Neuronal stem cell (in vitro differentiated cells): ENCODE measurements around the gene ANGEL1.

Experiments used
- DNase-seq: peaks from one replicate; pipeline ENCODE4 v3.0.0-alpha.2; 2013; ENCODE audit warnings: low spot score
- H2AFZ ChIP-seq: one replicate; pipeline ENCODE4 v1.6.1; 2013; ENCODE audit warnings: mild to moderate bottlenecking, low read length, inconsistent platforms
- H2AK5ac ChIP-seq: 2 replicates; pipeline ENCODE4 v1.6.1; 2013; ENCODE audit warnings: low read depth, mild to moderate bottlenecking, inconsistent platforms, low read length, moderate library complexity, mixed read lengths
- H2BK120ac ChIP-seq: 2 replicates; pipeline ENCODE4 v1.6.1; 2013; ENCODE audit warnings: low read depth, mild to moderate bottlenecking, inconsistent platforms, low read length, moderate library complexity, mixed read lengths
- H2BK12ac ChIP-seq: one replicate; pipeline ENCODE4 v1.6.1; 2013; ENCODE audit warnings: low read length, inconsistent platforms
- H2BK15ac ChIP-seq: 2 replicates; pipeline ENCODE4 v1.6.1; 2013; ENCODE audit warnings: mild to moderate bottlenecking, low read length, inconsistent platforms, mixed read lengths
- H2BK5ac ChIP-seq: one replicate; pipeline ENCODE4 v1.6.1; 2013; ENCODE audit warnings: inconsistent platforms, mild to moderate bottlenecking, low read length, moderate library complexity
- H3K14ac ChIP-seq: one replicate; pipeline ENCODE4 v1.6.1; 2013; ENCODE audit warnings: low read length, inconsistent platforms
- H3K18ac ChIP-seq: 2 replicates; pipeline ENCODE4 v1.6.1; 2013; ENCODE audit warnings: low read length, inconsistent platforms
- H3K23ac ChIP-seq: 2 replicates; pipeline ENCODE4 v1.6.1; 2013; ENCODE audit warnings: low read depth, mild to moderate bottlenecking, mixed read lengths, low read length, inconsistent platforms; ENCODE audit not compliant: poor library complexity
- H3K27ac ChIP-seq: replicated peaks from 3 replicates; pipeline ENCODE4 v1.5.1; 2013; ENCODE audit warnings: low read length, inconsistent platforms
- H3K27me3 ChIP-seq, 3 experiments: 2 replicates each; pipeline ENCODE4 v1.6.1; 2013; ENCODE audit warnings: low read length in 3 of 3, mild to moderate bottlenecking in 2 of 3, inconsistent platforms in 1 of 3, low read depth in 1 of 3, mixed read lengths in 1 of 3, moderate library complexity in 1 of 3; ENCODE audit not compliant: control insufficient read depth in 3 of 3, insufficient read depth in 3 of 3
- H3K36me3 ChIP-seq, 2 donors: replicated peaks in 1 of 2; 2 replicates each; pipeline ENCODE4 v1.6.1; 2013; ENCODE audit warnings: low read length in 2 of 2; ENCODE audit not compliant: control insufficient read depth in 2 of 2, insufficient read depth in 2 of 2
- H3K4ac ChIP-seq: 2 replicates; pipeline ENCODE4 v1.6.1; 2013; ENCODE audit warnings: inconsistent platforms, mild to moderate bottlenecking, low read length, moderate library complexity
- H3K4me1 ChIP-seq, 2 donors: 1 replicate in 1 of 2; 2 replicates in 1 of 2; pipeline ENCODE4 v1.6.1; 2013; ENCODE audit warnings: low read length in 2 of 2, low read depth in 1 of 2; ENCODE audit not compliant: control insufficient read depth in 2 of 2, insufficient read depth in 1 of 2
- H3K4me2 ChIP-seq: one replicate; pipeline ENCODE4 v1.6.1; 2013; ENCODE audit warnings: mild to moderate bottlenecking, low read length, inconsistent platforms; ENCODE audit not compliant: insufficient read depth, poor library complexity, severe bottlenecking
- H3K4me3 ChIP-seq, 2 donors: 2 replicates each; pipeline ENCODE4 v1.5.1; 2013; ENCODE audit warnings: low read length in 2 of 2, mild to moderate bottlenecking in 2 of 2, inconsistent platforms in 1 of 2, moderate library complexity in 1 of 2
- H3K79me1 ChIP-seq: one replicate; pipeline ENCODE4 v1.6.1; 2013; ENCODE audit warnings: low read depth, mild to moderate bottlenecking, inconsistent platforms, low read length, moderate library complexity
- H3K9ac ChIP-seq: one replicate; pipeline ENCODE4 v1.6.1; 2013; ENCODE audit warnings: mild to moderate bottlenecking, low read depth, low read length, inconsistent platforms; ENCODE audit not compliant: poor library complexity
- H3K9me3 ChIP-seq, 2 donors: replicated peaks in 1 of 2; 2 replicates each; pipeline versions ENCODE3 to v1.6.1; 2013; ENCODE audit warnings: low read length in 2 of 2, mild to moderate bottlenecking in 2 of 2, inconsistent platforms in 1 of 2, low read depth in 1 of 2, mixed read lengths in 1 of 2, moderate library complexity in 1 of 2; ENCODE audit not compliant: control insufficient read depth in 2 of 2, insufficient read depth in 1 of 2
- H4K8ac ChIP-seq: one replicate; pipeline ENCODE4 v1.6.1; 2013; ENCODE audit warnings: low read depth, mild to moderate bottlenecking, inconsistent platforms, low read length, moderate library complexity
- H4K91ac ChIP-seq: one replicate; pipeline ENCODE4 v1.6.1; 2013; ENCODE audit warnings: low read length, low read depth, mild to moderate bottlenecking, inconsistent platforms; ENCODE audit not compliant: poor library complexity
- WGBS, 2 donors: extraction: QIAGEN DNeasy Blood & Tissue Kit; methylation state at CpG; one replicate each; pipeline ENCODE4 v1.1.7; 2013; ENCODE audit warnings: missing lambda C conversion rate in 2 of 2, mixed read lengths in 1 of 2; ENCODE audit not compliant: insufficient read length in 2 of 2, insufficient replicate concordance in 1 of 2; ENCODE audit errors: extremely low coverage in 2 of 2; 5-methylcytosine and 5-hydroxymethylcytosine counted together

The ANGEL1 gene

DNA sequence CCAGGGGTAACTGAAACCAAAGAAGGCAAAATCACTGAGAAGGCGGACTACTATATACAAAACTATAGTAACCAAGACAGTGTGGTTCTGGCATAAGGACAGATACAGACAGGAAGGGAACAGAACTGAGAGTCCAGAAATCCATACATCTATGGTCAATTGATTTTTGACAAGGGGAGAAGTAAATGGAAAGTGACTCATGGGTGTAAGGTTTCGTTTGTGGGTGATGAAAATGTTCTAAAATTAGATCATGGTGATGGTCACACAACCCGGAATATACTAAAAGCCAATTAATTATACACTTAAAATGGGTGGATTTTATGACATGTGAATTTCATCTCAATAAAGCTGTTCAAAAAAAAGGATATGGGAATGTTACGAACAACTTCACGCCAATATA is 18.7 kb downstream of the ANGEL1 start:
- Histone ChIP-seq H3K79me1 (no peaks in the 10 kb centered on the region), H2BK12ac (no peak overlapping the region), H3K27me3 (no peaks in the 10 kb centered on the region), H2AFZ (no peak overlapping the region), H4K8ac (no peak overlapping the region), H3K4me1 (no peaks in the 10 kb centered on the region), H3K9ac (no peak overlapping the region), H3K27ac (no peak overlapping the region), H3K18ac (no peak overlapping the region), H3K4ac (no peak overlapping the region), H3K4me3 (no peak overlapping the region), H2AK5ac (no peak overlapping the region), H3K9me3 (peaks cover 0 to 14% of the 10 kb centered on the region in 2 donors), H2BK5ac (no peak overlapping the region), H3K36me3 (peaks cover 19 to 71% of the 10 kb centered on the region in 2 donors), H3K14ac (no peak overlapping the region), H2BK15ac (no peak overlapping the region), H3K4me2 (no peak overlapping the region), H3K23ac (no peak overlapping the region), H4K91ac (no peak overlapping the region), H2BK120ac (no peak overlapping the region)
- DNase-seq, result no peak
- WGBS, 2 donors, result no CpG with 5 or more reads among the region's 5 CpGs

DNA sequence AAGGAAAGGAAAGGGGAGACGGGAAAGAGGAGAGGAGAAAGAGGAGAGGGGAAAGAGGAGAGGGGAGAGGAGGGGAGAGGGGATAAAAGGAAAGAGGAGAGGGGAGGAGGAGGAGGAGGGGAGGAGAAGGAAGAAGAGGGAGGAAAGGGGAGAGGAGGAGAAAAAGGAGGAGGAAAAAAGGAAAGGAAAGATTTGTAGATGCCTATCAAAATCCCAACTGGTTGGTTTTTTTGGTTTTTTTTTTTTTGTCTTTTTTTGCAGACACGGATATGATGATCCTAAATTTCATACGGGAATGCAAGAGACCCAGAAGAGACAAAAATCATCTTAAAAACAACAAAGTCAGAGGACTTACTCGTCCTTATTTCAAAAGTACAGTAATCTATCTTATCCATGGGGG is 19.4 kb downstream of the ANGEL1 start:
- H3K23ac ChIP-seq, result no peak overlapping the region
- H2AK5ac ChIP-seq, result no peak overlapping the region
- no peak overlapping the region for H3K4ac ChIP-seq
- no peaks in the 10 kb centered on the region for H3K79me1 ChIP-seq
- H3K36me3 ChIP-seq, result peaks cover 24 to 72% of the 10 kb centered on the region in 2 donors
- no peak overlapping the region for H3K18ac ChIP-seq
- H3K27me3 ChIP-seq, result no peaks in the 10 kb centered on the region
- peaks cover 0 to 14% of the 10 kb centered on the region in 2 donors for H3K9me3 ChIP-seq
- H2BK15ac ChIP-seq, result no peak overlapping the region
- H4K8ac ChIP-seq, result no peak overlapping the region
- H2AFZ ChIP-seq, result no peak overlapping the region
- H3K9ac ChIP-seq, result no peak overlapping the region
- DNase-seq, result no peak
- H3K4me3 ChIP-seq, result no peak overlapping the region
- H3K4me1 ChIP-seq, result no peaks in the 10 kb centered on the region
- no peak overlapping the region for H2BK12ac ChIP-seq
- no peak overlapping the region for H2BK5ac ChIP-seq
- H3K27ac ChIP-seq, result no peak overlapping the region
- H3K4me2 ChIP-seq, result no peak overlapping the region
- no peak overlapping the region for H3K14ac ChIP-seq
- H4K91ac ChIP-seq, result no peak overlapping the region
- no CpG with 5 or more reads among the region's 4 CpGs for WGBS, 2 donors
- no peak overlapping the region for H2BK120ac ChIP-seq

DNA sequence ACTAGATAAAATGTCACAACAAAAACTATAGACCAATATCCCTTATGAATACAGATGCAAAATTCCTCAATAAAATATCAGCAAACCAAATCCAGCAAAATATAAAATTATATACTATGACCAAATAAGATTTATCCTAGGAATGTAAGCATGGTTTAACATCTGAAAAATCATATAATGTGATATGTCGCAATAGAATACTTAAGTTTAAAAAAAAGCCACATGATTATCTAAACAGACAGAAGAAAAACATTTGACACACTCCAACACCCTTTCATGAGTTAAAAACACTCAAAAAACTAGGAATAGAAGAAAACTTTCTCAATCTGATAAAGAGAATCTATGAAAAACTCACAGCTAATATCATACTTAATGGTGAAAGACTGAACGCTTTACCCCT is 20.3 kb downstream of the ANGEL1 start:
- peaks cover 0 to 14% of the 10 kb centered on the region in 2 donors for H3K9me3 ChIP-seq
- no peak overlapping the region for H3K14ac ChIP-seq
- no peaks in the 10 kb centered on the region for H3K79me1 ChIP-seq
- no peak overlapping the region for H4K91ac ChIP-seq
- H3K9ac ChIP-seq, result no peak overlapping the region
- H4K8ac ChIP-seq, result no peak overlapping the region
- no peak overlapping the region for H3K4me2 ChIP-seq
- H3K23ac ChIP-seq, result no peak overlapping the region
- no CpG with 5 or more reads among the region's 2 CpGs for WGBS, 2 donors
- H3K27ac ChIP-seq, result no peak overlapping the region
- no peak overlapping the region for H2BK120ac ChIP-seq
- no peak overlapping the region for H2BK15ac ChIP-seq
- H2AFZ ChIP-seq, result no peak overlapping the region
- DNase-seq, result no peak
- no peak overlapping the region for H3K18ac ChIP-seq
- no peak overlapping the region for H2BK5ac ChIP-seq
- H3K4me3 ChIP-seq, result no peak overlapping the region
- no peak overlapping the region for H2AK5ac ChIP-seq
- H3K4me1 ChIP-seq, result no peaks in the 10 kb centered on the region
- no peak overlapping the region for H2BK12ac ChIP-seq
- H3K36me3 ChIP-seq, result peaks cover 29 to 72% of the 10 kb centered on the region in 2 donors
- H3K4ac ChIP-seq, result no peak overlapping the region
- H3K27me3 ChIP-seq, result no peaks in the 10 kb centered on the region

DNA sequence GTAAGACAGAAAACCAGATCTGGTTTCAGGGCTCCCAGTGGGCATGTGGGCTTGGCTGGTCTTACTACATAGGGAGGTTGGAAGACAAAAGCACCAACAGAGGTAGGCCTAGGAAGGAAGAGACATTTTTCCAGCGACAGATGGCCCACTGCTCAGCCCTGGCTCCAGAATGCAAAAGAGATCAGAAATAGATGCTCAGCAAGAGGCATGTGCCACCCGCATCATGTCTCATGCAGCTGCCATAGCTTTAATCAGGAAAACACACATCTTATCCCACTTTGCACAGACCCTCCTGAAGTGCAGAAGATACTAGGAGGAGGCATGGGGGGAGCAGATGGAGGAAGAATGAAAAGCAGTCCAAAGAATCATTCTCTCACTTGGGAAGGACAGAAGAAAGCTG is 26.1 kb downstream of the ANGEL1 start:
- WGBS, 2 donors, result no CpG with 5 or more reads among the region's 2 CpGs
- H3K79me1 ChIP-seq, result no peaks in the 10 kb centered on the region
- no peak overlapping the region for H3K4me2 ChIP-seq
- peaks cover 0 to 5% of the 10 kb centered on the region in 2 donors for H3K9me3 ChIP-seq
- H3K36me3 ChIP-seq, result peaks cover 39 to 87% of the 10 kb centered on the region in 2 donors
- no peak overlapping the region for H2AFZ ChIP-seq
- H3K23ac ChIP-seq, result no peak overlapping the region
- no peaks in the 10 kb centered on the region for H3K27me3 ChIP-seq
- H2AK5ac ChIP-seq, result no peak overlapping the region
- no peak overlapping the region for H2BK5ac ChIP-seq
- DNase-seq, result no peak
- no peak overlapping the region for H3K4ac ChIP-seq
- H4K91ac ChIP-seq, result no peak overlapping the region
- no peak overlapping the region for H3K27ac ChIP-seq
- H3K9ac ChIP-seq, result no peak overlapping the region
- no peak overlapping the region for H4K8ac ChIP-seq
- H3K4me3 ChIP-seq, result no peak overlapping the region
- no peak overlapping the region for H3K18ac ChIP-seq
- peaks cover 0 to 2% of the 10 kb centered on the region in 2 donors for H3K4me1 ChIP-seq
- no peak overlapping the region for H2BK15ac ChIP-seq
- no peak overlapping the region for H3K14ac ChIP-seq
- no peak overlapping the region for H2BK120ac ChIP-seq
- H2BK12ac ChIP-seq, result no peak overlapping the region
